Progenitor cell of endocrine pancreas (in vitro differentiated cells): ENCODE measurements around the gene IL12B. TPM values are rescaled to one million over a fixed set of nuclear protein-coding genes. Genes with fewer than 3 reads are reported as not detected.
"Not testable (repeated sequence)": the region's sequence is repeated elsewhere in the genome, so short reads cannot be mapped to it uniquely, and the experiment has no call there.

Experiments
- DNase-seq: peaks from one replicate; pipeline ENCODE4 v3.0.0; 2021; ENCODE audit warnings: low spot score; ENCODE audit not compliant: unreplicated experiment
- H3K27ac Mint-ChIP-seq: 2 replicates; pipeline ENCODE4 v1.8.0; 2021; ENCODE audit warnings: mild to moderate bottlenecking, moderate library complexity, mixed read lengths
- H3K27me3 Mint-ChIP-seq: 2 replicates; pipeline ENCODE4 v1.8.0; 2021; ENCODE audit warnings: mixed read lengths
- H3K36me3 Mint-ChIP-seq: 2 replicates; pipeline ENCODE4 v1.8.0; 2022; ENCODE audit warnings: mixed read lengths; ENCODE audit not compliant: insufficient read depth
- H3K4me1 Mint-ChIP-seq: 2 replicates; pipeline ENCODE4 v1.8.0; 2021; ENCODE audit warnings: low read depth, mixed read lengths
- H3K4me3 Mint-ChIP-seq: 2 replicates; pipeline ENCODE4 v1.8.0; 2021; ENCODE audit warnings: low read depth, mild to moderate bottlenecking, moderate library complexity, mixed read lengths
- H3K9me3 Mint-ChIP-seq: 2 replicates; pipeline ENCODE4 v1.8.0; 2021; ENCODE audit warnings: low read depth, mixed read lengths
- CTCF ChIP-seq: fragments of 200-600 bp; sonication (generic); IDR thresholded peaks from one replicate; pipeline ENCODE4 v1.5.0; 2021; ENCODE audit warnings: antibody characterized with exemption, mild to moderate bottlenecking; ENCODE audit not compliant: unreplicated experiment
- total RNA-seq: library from RNA; stranded (reverse); gene quantifications from 2 replicates; pipeline ENCODE4 v1.2.1, GENCODE V29; 2021

IL12B gene
- total RNA-seq, 1 donor from 2014 or later = not detected

- no peak for TF ChIP-seq CTCF
- no peaks in the 10 kb centered on the region for H3K4me1 Mint-ChIP-seq
- H3K9me3 Mint-ChIP-seq = no peaks in the 10 kb centered on the region
- H3K27me3 Mint-ChIP-seq = no peaks in the 10 kb centered on the region
- DNase-seq = no peak
- no peak overlapping the region for H3K4me3 Mint-ChIP-seq
- peaks cover 14% of the 10 kb centered on the region for H3K36me3 Mint-ChIP-seq
- H3K27ac Mint-ChIP-seq = no peak overlapping the region
Observed at GRCh38 chr5:159273923-159274322, 56.4 kb downstream of the IL12B start.

GRCh38 chr5:159269723-159270122 is 60.6 kb downstream of the IL12B start:
- Mint-ChIP-seq H3K36me3 (peaks cover 20% of the 10 kb centered on the region), H3K27me3 (no peaks in the 10 kb centered on the region), H3K27ac (no peak overlapping the region), H3K4me3 (no peak overlapping the region), H3K4me1 (no peaks in the 10 kb centered on the region), H3K9me3 (peaks cover 6% of the 10 kb centered on the region)
- no peak for TF ChIP-seq CTCF
- no peak for DNase-seq

GRCh38 chr5:159266764-159267163 is 63.5 kb downstream of the IL12B start:
- DNase-seq, H3K27ac Mint-ChIP-seq, H3K4me1 Mint-ChIP-seq, H3K9me3 Mint-ChIP-seq, H3K27me3 Mint-ChIP-seq, H3K4me3 Mint-ChIP-seq: not testable (repeated sequence)
- peaks cover 18% of the 10 kb centered on the region for H3K36me3 Mint-ChIP-seq

Other genes starting within 250 kb of the IL12B start
- 0.38 and 0.67 TPM in 2 replicates for gene EBF1, start 230.6 kb downstream of the IL12B start, total RNA-seq
- 56.6 and 62.7 TPM in 2 replicates for gene RNF145, start 120.9 kb downstream of the IL12B start, total RNA-seq
- gene UBLCP1, start 67.2 kb downstream of the IL12B start, total RNA-seq = 29.5 and 29.7 TPM in 2 replicates